Measurements from ENCODE around the gene PNMA3.
"Not testable (repeated sequence)": the region's sequence is repeated elsewhere in the genome, so short reads cannot be mapped to it uniquely, and the experiment has no call there.

The PNMA3 gene

DNA sequence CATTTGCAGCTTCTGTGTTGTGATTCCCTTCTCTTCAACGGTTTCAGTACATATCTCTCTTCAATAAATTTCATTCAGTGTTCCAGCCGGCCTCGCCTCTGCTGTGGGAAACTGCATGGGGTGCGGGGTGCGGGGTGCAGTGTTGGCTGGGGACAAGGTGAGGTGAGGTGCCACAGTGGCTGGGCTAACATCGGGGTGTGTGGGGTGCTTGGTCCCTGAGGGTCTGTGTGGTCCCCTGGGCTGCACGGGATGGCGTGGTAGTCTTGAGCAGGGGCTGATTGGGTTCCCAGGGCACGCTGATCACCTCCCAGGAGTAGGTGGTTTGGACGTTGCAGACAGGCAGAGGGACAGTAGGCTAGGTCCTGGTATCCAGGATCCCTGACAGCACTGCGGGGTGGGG is 18.7 kb downstream of the PNMA3 start:
- DNase-seq = no peak

DNA sequence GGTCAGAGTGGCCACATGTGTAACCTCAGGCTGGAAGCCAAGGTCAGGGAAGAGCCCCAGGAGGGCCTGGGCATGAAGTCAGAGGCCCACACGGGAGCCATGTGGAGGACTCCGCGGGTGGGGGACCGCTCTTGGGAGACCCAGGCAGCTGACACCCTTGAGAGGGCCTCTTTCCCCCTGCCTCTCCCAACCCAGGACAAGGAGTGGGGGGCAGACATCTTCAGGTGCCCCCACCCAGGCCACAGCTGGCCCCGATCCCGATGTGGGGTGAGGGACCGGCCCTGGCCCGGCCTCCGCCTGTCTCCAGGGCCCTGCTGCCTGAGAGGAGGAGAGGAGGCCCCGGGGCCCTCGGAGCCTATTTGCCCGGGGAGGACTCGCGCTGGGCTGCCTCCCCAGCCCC is 19.1 kb downstream of the PNMA3 start:
- no peak for DNase-seq

DNA sequence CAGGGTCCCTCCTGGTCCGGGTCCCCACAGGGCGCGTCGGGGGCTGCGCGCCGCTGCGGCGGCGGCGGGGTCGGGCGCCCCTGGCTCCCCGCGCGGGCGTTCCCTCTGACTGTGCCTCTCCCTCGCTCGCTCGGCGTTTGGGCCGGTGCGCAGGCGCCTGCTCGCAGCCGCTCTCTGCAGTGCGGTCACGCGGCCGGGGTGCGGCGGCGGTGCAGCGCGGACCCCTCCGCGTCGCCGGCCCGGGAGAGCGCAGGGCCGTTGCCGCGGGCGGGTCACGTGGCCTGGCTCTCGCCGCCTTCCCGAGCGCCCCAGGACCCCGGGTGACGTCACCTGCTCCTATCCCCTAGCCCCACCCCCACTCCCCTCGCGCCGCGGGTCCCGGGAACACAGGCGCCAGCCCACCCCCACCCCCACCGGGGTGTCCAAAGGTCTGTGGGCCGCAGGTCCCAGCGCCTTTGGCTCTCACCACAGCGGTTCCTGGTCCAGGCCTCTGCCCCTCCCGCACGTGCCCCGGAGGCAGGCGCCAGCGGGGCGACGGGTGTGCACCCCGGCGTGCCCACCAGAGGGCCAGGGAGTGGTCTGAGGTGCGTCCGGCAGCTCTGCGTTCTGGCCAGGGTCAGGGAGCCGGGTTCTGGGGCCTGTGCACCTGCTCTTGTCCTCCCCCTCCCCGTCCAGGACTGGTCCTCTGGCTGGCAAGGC is 21.3 kb downstream of the PNMA3 start:
- not testable (repeated sequence) for DNase-seq

DNA sequence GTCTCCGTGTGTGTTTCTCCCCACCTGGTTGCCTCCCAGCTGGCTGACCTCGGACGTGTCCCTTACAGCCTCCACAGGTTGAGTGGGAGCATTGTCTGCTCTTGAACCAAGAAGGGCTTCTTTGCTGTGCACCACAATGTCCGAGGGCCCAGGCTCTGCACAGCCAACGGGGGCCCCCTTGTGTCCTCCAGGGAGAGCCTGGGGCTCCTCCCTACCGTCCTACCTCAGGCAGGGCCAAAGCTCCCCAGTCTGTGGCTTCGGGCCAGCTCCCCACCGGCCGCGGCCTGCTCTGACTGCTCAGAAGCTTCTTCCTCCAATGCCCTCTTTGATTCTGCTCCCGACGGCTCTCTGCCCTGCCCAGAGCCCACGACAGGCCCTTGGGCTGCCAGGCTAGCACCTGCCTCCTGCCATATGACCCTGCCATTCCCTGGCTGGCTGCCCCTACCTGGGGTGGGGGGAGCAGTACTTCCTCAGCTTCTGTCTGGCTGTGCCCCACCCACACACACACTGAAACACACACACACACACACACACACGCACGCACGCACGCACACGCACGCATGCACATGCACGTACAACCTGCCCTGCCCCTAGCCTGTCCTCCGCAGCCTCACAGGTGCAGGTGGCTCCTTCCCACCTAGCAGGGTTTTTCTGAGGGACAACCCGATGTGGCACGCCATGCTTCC is 27.1 kb downstream of the PNMA3 start:
- not testable (repeated sequence) for DNase-seq

DNA sequence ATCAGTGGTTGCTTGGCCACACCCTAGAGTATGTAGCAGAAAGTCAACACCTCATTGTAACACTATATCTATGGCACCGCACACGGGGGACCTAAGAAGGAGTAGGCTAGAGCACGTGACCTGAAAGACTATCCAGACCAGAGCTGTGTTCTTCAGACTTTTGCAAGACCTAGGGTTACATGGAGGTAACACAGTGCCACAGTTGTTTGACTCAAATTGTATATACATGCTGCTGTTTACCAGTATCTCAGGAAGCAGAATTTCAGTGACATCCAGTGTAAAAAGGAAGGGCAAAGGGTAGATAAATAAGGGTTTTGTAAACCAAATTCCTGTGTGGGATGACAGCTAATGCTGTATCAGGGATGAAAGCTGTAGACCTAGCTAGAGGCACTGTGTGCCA is 46.1 kb downstream of the PNMA3 start:
- no peak for DNase-seq

DNA sequence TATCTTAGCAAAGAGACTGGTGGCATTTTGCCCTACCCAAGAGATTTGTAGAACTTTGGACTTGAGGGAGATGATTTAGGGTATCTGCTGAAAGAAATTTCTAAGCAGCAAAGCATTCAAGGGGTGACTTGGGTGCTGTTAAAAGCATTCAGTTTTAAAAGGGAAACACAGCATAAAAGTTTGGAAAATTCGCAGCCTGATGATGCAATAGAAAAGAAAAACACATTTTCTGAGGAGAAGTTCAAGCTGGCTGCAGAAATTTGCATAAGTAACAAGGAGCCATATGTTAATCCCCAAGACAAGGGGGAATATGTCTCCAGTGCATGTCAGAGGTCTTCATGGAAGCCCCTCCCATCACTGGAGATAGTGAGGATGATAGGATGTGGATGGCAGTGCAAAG is 48.7 kb downstream of the PNMA3 start:
- DNase-seq = not testable (repeated sequence)

DNA sequence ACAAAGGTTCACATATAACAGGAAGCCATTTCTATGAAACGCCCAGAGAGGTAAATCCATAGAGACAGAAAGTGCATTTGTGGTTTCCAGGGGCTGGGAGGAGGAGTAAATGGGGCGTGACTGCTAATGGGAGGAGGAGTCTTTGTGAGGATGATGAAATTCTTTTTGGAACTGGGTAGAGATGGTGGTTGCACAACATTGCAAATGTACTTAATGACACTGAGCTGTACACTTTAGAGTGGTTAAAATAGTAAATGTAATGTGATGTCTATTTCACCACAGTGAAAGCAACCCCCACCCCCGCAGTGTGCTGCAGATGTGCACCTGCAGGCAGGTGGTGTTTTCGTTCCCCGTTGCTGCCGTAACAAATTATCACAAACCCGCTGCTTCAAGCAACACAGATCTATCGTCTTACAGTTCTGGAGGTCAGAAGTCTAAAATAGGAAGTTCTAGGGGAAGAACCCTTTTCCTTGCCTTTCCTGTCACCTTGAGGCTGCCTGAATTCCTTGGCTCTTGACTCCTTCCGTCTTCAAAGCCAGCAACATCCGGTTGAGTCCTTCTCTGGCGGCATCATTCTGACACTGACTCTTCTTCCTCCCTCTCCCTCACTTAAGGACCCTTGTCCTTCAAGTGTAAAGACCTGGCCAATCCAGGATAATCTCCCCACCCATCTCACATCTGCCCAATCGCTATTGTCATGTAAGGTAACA is 50.0 kb downstream of the PNMA3 start:
- not testable (repeated sequence) for DNase-seq

Measured in kidney glomerular epithelial cell (primary cell).